SK-N-SH (cell line): ENCODE data around the gene OXGR1. TPM values are rescaled to one million over a fixed set of nuclear protein-coding genes. Genes with fewer than 3 reads are reported as not detected.

Experiments
- CTCF ChIA-PET: fragments of 300-600, 350-600 bp; formaldehyde crosslinking; extraction: SDS; loops from one replicate; lab custom pipeline; 2021; lab: Yijun Ruan, JAX
- POLR2A ChIA-PET: fragments of 350-600 bp; sonication (Branson Sonifier 250); formaldehyde crosslinking; extraction: SDS; loops from one replicate; lab custom pipeline; 2020; ENCODE audit warnings: antibody characterized with exemption, inconsistent platforms; lab: Yijun Ruan, JAX
- DNase-seq: peaks from one replicate; pipeline ENCODE4 v3.0.0; 2012
- H2AFZ ChIP-seq: fragments of 200-600 bp; sonication (generic); 2 replicates; pipeline ENCODE4 v1.8.1; 2016; ENCODE audit warnings: antibody characterized with exemption, mild to moderate bottlenecking, low read depth
- H3F3A ChIP-seq: fragments of 200-600 bp; sonication (generic); replicated peaks from 2 replicates; pipeline ENCODE3; 2016; ENCODE audit warnings: antibody characterized with exemption, mild to moderate bottlenecking; ENCODE audit not compliant: insufficient read depth
- H3K27ac ChIP-seq, 2 experiments: fragments of 200-500 bp in 1 of 2; fragments of 200-600 bp in 1 of 2; sonication (Bioruptor generic) in 1 of 2; sonication (generic), shearing (Covaris generic) in 1 of 2; 2 replicates each; pipeline versions ENCODE4 v1.5.1 to v1.6.1; 2014 to 2016; ENCODE audit warnings: low read depth in 2 of 2, inconsistent platforms in 1 of 2, low read length in 1 of 2, mild to moderate bottlenecking in 1 of 2, mixed read lengths in 1 of 2
- H3K27me3 ChIP-seq: fragments of 200-600 bp; sonication (generic), shearing (Covaris generic); 2 replicates; pipeline ENCODE4 v1.6.1; 2016; ENCODE audit warnings: mixed run types; ENCODE audit not compliant: insufficient read depth
- H3K36me3 ChIP-seq, 2 experiments: fragments of 200-500 bp in 1 of 2; fragments of 200-600 bp in 1 of 2; sonication (Bioruptor generic) in 1 of 2; sonication (generic) in 1 of 2; replicated peaks in 1 of 2; 2 replicates each; pipeline versions ENCODE3 to v1.5.1; 2014 to 2016; ENCODE audit warnings: low read length in 1 of 2, mild to moderate bottlenecking in 1 of 2; ENCODE audit not compliant: insufficient read depth in 2 of 2, control insufficient read depth in 1 of 2
- H3K4me1 ChIP-seq, 2 experiments: fragments of 200-500 bp in 1 of 2; fragments of 200-600 bp in 1 of 2; sonication (Bioruptor generic) in 1 of 2; sonication (generic), shearing (Covaris generic) in 1 of 2; 2 replicates each; pipeline versions ENCODE4 v1.5.1 to v1.6.1; 2014 to 2016; ENCODE audit warnings: low read depth in 1 of 2, low read length in 1 of 2, mixed run types in 1 of 2; ENCODE audit not compliant: insufficient read depth in 2 of 2, control insufficient read depth in 1 of 2
- H3K4me2 ChIP-seq: fragments of 200-600 bp; sonication (generic), shearing (Covaris generic); 2 replicates; pipeline ENCODE4 v1.6.1; 2017; ENCODE audit warnings: mixed run types
- H3K4me3 ChIP-seq, 2 experiments: fragments of 200-500 bp in 1 of 2; fragments of 200-600 bp in 1 of 2; sonication (Bioruptor generic) in 1 of 2; sonication (generic), shearing (Covaris generic) in 1 of 2; 2 replicates each; pipeline versions ENCODE4 v1.5.1 to v1.8.1; 2014 to 2016; ENCODE audit warnings: low read depth in 2 of 2, inconsistent platforms in 1 of 2, low read length in 1 of 2, mild to moderate bottlenecking in 1 of 2, mixed read lengths in 1 of 2, moderate library complexity in 1 of 2
- H3K79me2 ChIP-seq: fragments of 200-600 bp; sonication (generic); 2 replicates; pipeline ENCODE4 v1.8.1; 2017; ENCODE audit warnings: mild to moderate bottlenecking; ENCODE audit not compliant: insufficient read depth
- H3K9ac ChIP-seq: fragments of 200-600 bp; sonication (generic); 2 replicates; pipeline ENCODE4 v1.6.1; 2017; ENCODE audit warnings: mixed run types
- H3K9me2 ChIP-seq: fragments of 200-600 bp; sonication (generic); 2 replicates; pipeline ENCODE4 v1.6.1; 2017; ENCODE audit warnings: mixed run types
- H3K9me3 ChIP-seq: fragments of 200-600 bp; sonication (generic); 2 replicates; pipeline ENCODE4 v1.6.1; 2017; ENCODE audit warnings: mixed run types, mild to moderate bottlenecking, moderate library complexity
- H4K20me1 ChIP-seq: fragments of 200-600 bp; sonication (generic); 2 replicates; pipeline ENCODE4 v1.6.1; 2017; ENCODE audit warnings: mild to moderate bottlenecking, mixed run types; ENCODE audit not compliant: insufficient read depth
- CTCF ChIP-seq: fragments of 200-600 bp; sonication (generic); IDR thresholded peaks from 2 replicates; pipeline ENCODE4 v1.6.1; 2017; ENCODE audit warnings: antibody characterized with exemption, mild to moderate bottlenecking, moderate library complexity
- ELF1 ChIP-seq: IDR thresholded peaks from 2 replicates; pipeline ENCODE4 v1.4.0; 2012
- EP300 ChIP-seq, 2 experiments: IDR thresholded peaks; 2 replicates each; pipeline versions ENCODE4 v1.4.0 to v1.6.1; 2012; ENCODE audit warnings: borderline replicate concordance in 1 of 2, low read depth in 1 of 2, low read length in 1 of 2
- FOSL2 ChIP-seq: IDR thresholded peaks from 2 replicates; pipeline ENCODE4 v1.4.0; 2012; ENCODE audit warnings: low read depth, mild to moderate bottlenecking, moderate library complexity, borderline replicate concordance
- GABPA ChIP-seq: IDR thresholded peaks from 2 replicates; pipeline ENCODE4 v1.4.0; 2012; ENCODE audit warnings: low read depth, mild to moderate bottlenecking
- GATA2 ChIP-seq: sonication (generic); formaldehyde crosslinking; IDR thresholded peaks from 2 replicates; pipeline ENCODE4 v1.5.0; 2020; ENCODE audit warnings: mild to moderate bottlenecking, missing genetic modification reagents
- MAX ChIP-seq: IDR thresholded peaks from 2 replicates; pipeline ENCODE4 v1.4.0; 2012; ENCODE audit warnings: low read depth
- MXI1 ChIP-seq: IDR thresholded peaks from 2 replicates; pipeline ENCODE4 v1.6.1; 2012; ENCODE audit warnings: mild to moderate bottlenecking, low read depth, low read length, improper control_type of control experiment
- NRF1 ChIP-seq: IDR thresholded peaks from 2 replicates; pipeline ENCODE4 v1.6.1; 2012; ENCODE audit warnings: low read depth, mild to moderate bottlenecking, low read length
- POLR2AphosphoS5 ChIP-seq: IDR thresholded peaks from 2 replicates; pipeline ENCODE4 v1.6.1; 2012; ENCODE audit warnings: low read depth, low read length
- RCOR1 ChIP-seq: fragments of 150-350 bp; IDR thresholded peaks from 2 replicates; pipeline ENCODE4 v1.6.1; 2017; ENCODE audit warnings: antibody characterized with exemption, low read length
- RFX5 ChIP-seq: IDR thresholded peaks from 2 replicates; pipeline ENCODE4 v1.6.1; 2012; ENCODE audit warnings: mild to moderate bottlenecking, improper control_type of control experiment, low read length
- SIN3A ChIP-seq: IDR thresholded peaks from 2 replicates; pipeline ENCODE4 v1.6.1; 2012; ENCODE audit warnings: low read depth, mild to moderate bottlenecking, low read length, moderate library complexity, borderline replicate concordance
- TEAD4 ChIP-seq: IDR thresholded peaks from 2 replicates; pipeline ENCODE4 v1.4.0; 2012; ENCODE audit warnings: mild to moderate bottlenecking, borderline replicate concordance; ENCODE audit not compliant: insufficient read depth
- USF1 ChIP-seq: IDR thresholded peaks from 2 replicates; pipeline ENCODE4 v1.4.0; 2012; ENCODE audit warnings: low read depth, borderline replicate concordance
- YY1 ChIP-seq: IDR thresholded peaks from 2 replicates; pipeline ENCODE4 v1.4.0; 2012; ENCODE audit warnings: low read depth, mild to moderate bottlenecking
- ZBTB33 ChIP-seq: IDR thresholded peaks from 2 replicates; pipeline ENCODE4 v1.4.0; 2012; ENCODE audit warnings: low read depth, borderline replicate concordance
- WGBS: methylation state at CpG from one replicate; pipeline ENCODE4 v1.1.6; 2017; ENCODE audit warnings: low lambda C conversion rate; 5-methylcytosine and 5-hydroxymethylcytosine counted together
- polyA plus RNA-seq, 3 experiments: library from polyadenylated mRNA; depleted of rRNA; stranded (reverse); fragments of >200 nt; gene quantifications; 2 replicates each; pipeline ENCODE4 v1.2.3, GENCODE V29; 2012

OXGR1 gene
- polyA plus RNA-seq, 1 of the 3 experiments (the other 2 are of a cell fraction) = not detected

GRCh38 chr13:96968027-96968426 lies 26.2 kb downstream of the OXGR1 start:
- H3K4me1 ChIP-seq = no peaks in the 10 kb centered on the region
- H3K27ac ChIP-seq = no peak overlapping the region
- POLR2A ChIA-PET = no interaction called here
- H2AFZ ChIP-seq = no peak overlapping the region
- no peak overlapping the region for H3K4me2 ChIP-seq
- H3K36me3 ChIP-seq = no peaks in the 10 kb centered on the region
- no peaks in the 10 kb centered on the region for H4K20me1 ChIP-seq
- H3K27me3 ChIP-seq = no peaks in the 10 kb centered on the region
- WGBS = 3% methylated on average over 2 of the region's 2 CpGs
- no peak overlapping the region for H3K9ac ChIP-seq
- no peak for TF ChIP-seq RCOR1
- TF ChIP-seq MXI1 = no peak
- TF ChIP-seq USF1 = no peak
- no peak for TF ChIP-seq MAX
- no peak for TF ChIP-seq CTCF
- no peak for TF ChIP-seq YY1
- no peak for TF ChIP-seq ELF1
- no peak for TF ChIP-seq NRF1
- no peak for TF ChIP-seq TEAD4
- no peak for TF ChIP-seq POLR2AphosphoS5
- TF ChIP-seq SIN3A = no peak
- TF ChIP-seq FOSL2 = no peak
- no peak for TF ChIP-seq RFX5
- TF ChIP-seq GATA2 = no peak
- TF ChIP-seq, all 33 proteins: peak for 0
- 0 out of 2 replicates have a peak, but pooled peaks cover 6% of the 10 kb centered on the region for H3K9me3 ChIP-seq
- H3K79me2 ChIP-seq = no peaks in the 10 kb centered on the region
- H3F3A ChIP-seq = no peaks in the 10 kb centered on the region
- H3K9me2 ChIP-seq = no peaks in the 10 kb centered on the region
- no peak for DNase-seq
- no peak overlapping the region for H3K4me3 ChIP-seq
- CTCF ChIA-PET = interaction anchor here (1.3 kb wide), 1 partner anchor 10 kb away, joined by 7 read pairs; no protein-coding TSS in a partner anchor

GRCh38 chr13:96967248-96967745 lies 27.0 kb downstream of the OXGR1 start:
- CTCF ChIA-PET = interaction anchor here (1.5 to 1.8 kb wide), 2 partner anchors 9 to 51 kb away, joined by 6 to 7 read pairs; no protein-coding TSS in a partner anchor
- Histone ChIP-seq H2AFZ (no peak overlapping the region), H3K79me2 (no peaks in the 10 kb centered on the region), H3K9me2 (no peaks in the 10 kb centered on the region), H3K27ac (no peak overlapping the region), H3K4me3 (no peak overlapping the region), H3K9ac (no peak overlapping the region), H3K9me3 (0 out of 2 replicates have a peak, but pooled peaks cover 6% of the 10 kb centered on the region), H3K27me3 (no peaks in the 10 kb centered on the region), H3F3A (no peaks in the 10 kb centered on the region), H3K4me1 (no peaks in the 10 kb centered on the region), H4K20me1 (no peaks in the 10 kb centered on the region), H3K4me2 (no peak overlapping the region), H3K36me3 (no peaks in the 10 kb centered on the region)
- 34% methylated on average over 12 of the region's 12 CpGs for WGBS
- DNase-seq = no peak
- TF ChIP-seq ZBTB33 (no peak), GABPA (no peak), CTCF (peak; percentile 30; the same call in 1 of the 2 replicates), EP300 (IDR thresholded peaks at IDR 0.05; ENCODE audit: borderline replicate concordance in 1 of 2, low read depth in 1 of 2, low read length in 1 of 2) (no peak), USF1 (no peak)
- POLR2A ChIA-PET = no interaction called here
